GM21360 (cell line): ENCODE measurements around the gene IL17RC.

ENCODE experiments used
- ATAC-seq: cut with Tn5 transposase; IDR thresholded peaks from one replicate; pipeline ENCODE4 v1.9.1; 2021; ENCODE audit warnings: mild to moderate bottlenecking, moderate library complexity; ENCODE audit not compliant: unreplicated experiment

Gene IL17RC

GRCh38 chr3:9976721-9977709 is 60.1 kb downstream of the IL17RC start:
- no peak for ATAC-seq

- ATAC-seq: no peak
Observed at GRCh38 chr3:9978710-9979305, 61.9 kb downstream of the IL17RC start.

GRCh38 chr3:9980251-9980650 is 63.4 kb downstream of the IL17RC start:
- no peak for ATAC-seq
